MM.1S (cell line): ENCODE results near the gene PGGT1B.

Source experiments
- DNase-seq: peaks from one replicate; pipeline ENCODE4 v3.0.0-alpha.2; 2015
- H2AFZ ChIP-seq: fragments of 300-600 bp; sonication (generic); 2 replicates; pipeline ENCODE4 v1.6.0; 2016; ENCODE audit warnings: antibody characterized with exemption, low read length
- H3F3A ChIP-seq: fragments of 300-600 bp; sonication (generic); 2 replicates; pipeline ENCODE4 v1.6.1; 2016; ENCODE audit warnings: mild to moderate bottlenecking, antibody characterized with exemption, low read length, moderate library complexity, mixed read lengths; ENCODE audit not compliant: insufficient read depth
- H3K27ac ChIP-seq: fragments of 300-600 bp; sonication (generic); 2 replicates; pipeline ENCODE4 v1.5.1; 2016; ENCODE audit warnings: mild to moderate bottlenecking, low read length
- H3K27me3 ChIP-seq: fragments of 300-600 bp; sonication (generic); replicated peaks from 2 replicates; pipeline ENCODE4 v1.6.0; 2016; ENCODE audit warnings: low read length; ENCODE audit not compliant: insufficient read depth
- H3K36me3 ChIP-seq: fragments of 300-600 bp; sonication (generic); replicated peaks from 2 replicates; pipeline ENCODE4 v1.6.1; 2016; ENCODE audit warnings: mild to moderate bottlenecking, low read length, mixed read lengths; ENCODE audit not compliant: insufficient read depth
- H3K4me1 ChIP-seq: fragments of 300-600 bp; sonication (generic); 2 replicates; pipeline ENCODE4 v1.6.1; 2016; ENCODE audit warnings: low read length, mixed read lengths
- H3K4me2 ChIP-seq: fragments of 300-600 bp; sonication (generic); 2 replicates; pipeline ENCODE4 v1.6.0; 2016; ENCODE audit warnings: low read depth, low read length
- H3K4me3 ChIP-seq: fragments of 300-600 bp; sonication (generic); 2 replicates; pipeline ENCODE4 v1.5.1; 2016; ENCODE audit warnings: low read length, mixed read lengths
- H3K79me2 ChIP-seq: fragments of 300-600 bp; sonication (generic); 2 replicates; pipeline ENCODE4 v1.6.1; 2016; ENCODE audit warnings: mixed run types, low read length, mixed read lengths
- H3K9ac ChIP-seq: fragments of 300-600 bp; sonication (generic); 2 replicates; pipeline ENCODE4 v1.6.1; 2016; ENCODE audit warnings: low read length, mixed read lengths
- H3K9me2 ChIP-seq: fragments of 300-600 bp; sonication (generic); replicated peaks from 2 replicates; pipeline ENCODE4 v1.6.1; 2016; ENCODE audit warnings: mild to moderate bottlenecking, low read length, mixed read lengths; ENCODE audit not compliant: insufficient read depth
- H3K9me3 ChIP-seq: fragments of 300-600 bp; sonication (generic); replicated peaks from 2 replicates; pipeline ENCODE4 v1.6.1; 2016; ENCODE audit warnings: mild to moderate bottlenecking, low read length, mixed read lengths; ENCODE audit not compliant: insufficient read depth
- H4K20me1 ChIP-seq: fragments of 300-600 bp; sonication (generic); 2 replicates; pipeline ENCODE4 v1.6.1; 2016; ENCODE audit warnings: mild to moderate bottlenecking, low read length, moderate library complexity, mixed read lengths; ENCODE audit not compliant: insufficient read depth
- EZH2 ChIP-seq: fragments of 300-600 bp; sonication (generic); optimal IDR thresholded peaks from 2 replicates; pipeline ENCODE3; 2017; ENCODE audit warnings: low read depth, mild to moderate bottlenecking, antibody characterized with exemption, low read length, mixed read lengths
- EZH2phosphoT487 ChIP-seq: fragments of 300-600 bp; sonication (generic); IDR thresholded peaks from 2 replicates; pipeline ENCODE4 v1.6.1; 2018; ENCODE audit warnings: antibody characterized with exemption, low read length
- TF ChIP-seq, protein P1 (sequence below): fragments of 300-600 bp; sonication (generic); IDR thresholded peaks from 2 replicates; pipeline ENCODE4 v1.5.1; 2016; ENCODE audit warnings: antibody characterized with exemption, low read length, mixed read lengths

Gene PGGT1B

DNA sequence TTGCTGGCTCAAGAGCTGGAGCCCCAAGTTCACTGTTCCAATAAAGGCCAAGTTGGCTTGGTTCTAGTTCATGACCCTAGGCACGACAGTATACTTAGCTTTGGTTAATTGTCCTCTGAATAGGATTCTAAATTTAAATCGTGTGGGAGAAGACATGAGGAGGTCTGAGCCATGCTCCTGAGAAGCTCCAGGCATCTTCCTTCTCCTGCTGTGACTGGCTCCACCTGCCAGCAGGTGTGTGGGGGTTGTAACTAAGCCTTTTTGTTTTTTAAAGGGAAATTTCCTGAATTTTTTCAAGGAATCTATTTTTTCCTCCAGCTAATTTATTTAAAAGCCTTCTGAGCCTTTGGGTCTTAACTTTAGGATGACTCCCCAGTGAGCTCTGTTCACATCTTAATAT, 72.8 kb downstream of the PGGT1B start:
- Histone ChIP-seq H3K9ac (no peak overlapping the region), H4K20me1 (no peaks in the 10 kb centered on the region), H3K27me3 (no peaks in the 10 kb centered on the region), H3K4me3 (no peak overlapping the region), H3K27ac (no peak overlapping the region), H3K9me2 (no peaks in the 10 kb centered on the region), H3K4me2 (no peak overlapping the region), H3K4me1 (no peaks in the 10 kb centered on the region), H3K36me3 (no peaks in the 10 kb centered on the region), H3F3A (no peaks in the 10 kb centered on the region; the same call in 1 of the 2 replicates), H2AFZ (no peak overlapping the region), H3K79me2 (no peaks in the 10 kb centered on the region), H3K9me3 (no peaks in the 10 kb centered on the region)
- no peak for DNase-seq
- TF ChIP-seq, protein P1, sequence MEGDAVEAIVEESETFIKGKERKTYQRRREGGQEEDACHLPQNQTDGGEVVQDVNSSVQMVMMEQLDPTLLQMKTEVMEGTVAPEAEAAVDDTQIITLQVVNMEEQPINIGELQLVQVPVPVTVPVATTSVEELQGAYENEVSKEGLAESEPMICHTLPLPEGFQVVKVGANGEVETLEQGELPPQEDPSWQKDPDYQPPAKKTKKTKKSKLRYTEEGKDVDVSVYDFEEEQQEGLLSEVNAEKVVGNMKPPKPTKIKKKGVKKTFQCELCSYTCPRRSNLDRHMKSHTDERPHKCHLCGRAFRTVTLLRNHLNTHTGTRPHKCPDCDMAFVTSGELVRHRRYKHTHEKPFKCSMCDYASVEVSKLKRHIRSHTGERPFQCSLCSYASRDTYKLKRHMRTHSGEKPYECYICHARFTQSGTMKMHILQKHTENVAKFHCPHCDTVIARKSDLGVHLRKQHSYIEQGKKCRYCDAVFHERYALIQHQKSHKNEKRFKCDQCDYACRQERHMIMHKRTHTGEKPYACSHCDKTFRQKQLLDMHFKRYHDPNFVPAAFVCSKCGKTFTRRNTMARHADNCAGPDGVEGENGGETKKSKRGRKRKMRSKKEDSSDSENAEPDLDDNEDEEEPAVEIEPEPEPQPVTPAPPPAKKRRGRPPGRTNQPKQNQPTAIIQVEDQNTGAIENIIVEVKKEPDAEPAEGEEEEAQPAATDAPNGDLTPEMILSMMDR, result no peak
- TF ChIP-seq EZH2 (no peak), EZH2phosphoT487 (no peak)

DNA sequence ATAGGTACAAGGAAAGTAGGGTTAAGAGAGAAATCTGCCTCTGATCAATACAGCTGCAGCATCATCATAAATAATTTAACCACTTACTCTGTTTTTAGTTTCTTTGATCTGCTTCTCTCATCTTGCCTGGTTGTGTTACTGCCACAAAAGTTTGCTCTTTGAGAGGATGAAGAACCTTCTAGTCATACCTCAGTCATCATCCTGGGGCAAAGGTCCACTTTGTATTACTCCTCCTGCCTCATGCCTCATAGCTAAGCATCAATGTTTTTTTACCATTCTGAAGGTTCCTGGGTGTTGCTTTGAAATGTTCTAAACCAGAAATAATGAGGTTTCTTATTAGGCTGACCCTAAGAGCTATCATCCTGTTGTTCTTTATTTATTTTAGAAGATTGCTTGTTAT, 75.9 kb downstream of the PGGT1B start:
- Histone ChIP-seq H3K79me2 (no peaks in the 10 kb centered on the region), H3K36me3 (no peaks in the 10 kb centered on the region), H3K9me3 (no peaks in the 10 kb centered on the region), H3K27ac (no peak overlapping the region), H3K27me3 (no peaks in the 10 kb centered on the region), H2AFZ (no peak overlapping the region), H3K4me3 (no peak overlapping the region), H3K4me1 (no peaks in the 10 kb centered on the region), H3F3A (no peaks in the 10 kb centered on the region; the same call in 1 of the 2 replicates), H4K20me1 (no peaks in the 10 kb centered on the region), H3K4me2 (no peak overlapping the region), H3K9me2 (no peaks in the 10 kb centered on the region), H3K9ac (no peak overlapping the region)
- TF ChIP-seq EZH2phosphoT487 (no peak), EZH2 (no peak)
- TF ChIP-seq, protein P1, result no peak
- DNase-seq, result no peak

DNA sequence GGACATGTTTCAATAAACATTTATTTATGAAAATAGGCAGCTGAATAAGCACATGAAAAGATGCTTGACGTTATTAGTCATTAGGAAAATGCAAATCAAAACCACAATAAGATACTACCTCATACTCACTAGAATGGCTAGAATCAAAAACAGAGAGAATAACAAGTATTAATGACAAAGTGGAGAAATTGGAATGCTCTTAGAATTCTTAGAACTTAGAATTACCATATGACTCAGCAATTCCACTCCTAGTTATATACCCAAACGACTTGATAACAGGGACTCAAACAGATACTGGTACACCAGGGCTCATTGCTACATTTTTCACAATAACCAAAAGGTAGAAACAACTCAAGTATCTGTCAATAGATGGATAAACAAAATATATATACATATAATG, 77.9 kb downstream of the PGGT1B start:
- no peak overlapping the region for H3K4me2 ChIP-seq
- H3K4me3 ChIP-seq, result no peak overlapping the region
- H3K9me2 ChIP-seq, result no peaks in the 10 kb centered on the region
- no peaks in the 10 kb centered on the region for H3K4me1 ChIP-seq
- H3K9ac ChIP-seq, result no peak overlapping the region
- no peak overlapping the region for H2AFZ ChIP-seq
- no peaks in the 10 kb centered on the region for H3K36me3 ChIP-seq
- H3F3A ChIP-seq, result no peaks in the 10 kb centered on the region; the same call in 1 of the 2 replicates
- H3K79me2 ChIP-seq, result no peaks in the 10 kb centered on the region
- no peak for DNase-seq
- TF ChIP-seq EZH2 (no peak), EZH2phosphoT487 (no peak)
- TF ChIP-seq, protein P1, result no peak
- no peak overlapping the region for H3K27ac ChIP-seq
- no peaks in the 10 kb centered on the region for H4K20me1 ChIP-seq
- no peaks in the 10 kb centered on the region for H3K9me3 ChIP-seq
- H3K27me3 ChIP-seq, result peaks cover 7% of the 10 kb centered on the region; the same call in 1 of the 2 replicates
